Memory B cell (primary cell): ENCODE results near the gene APMAP.
"Not testable (repeated sequence)": the region's sequence is repeated elsewhere in the genome, so short reads cannot be mapped to it uniquely, and the experiment has no call there.

Source experiments
- ATAC-seq: fragments of 150-1000 bp; cut with Tn5 transposase; 2 replicates; pipeline ENCODE4 v1.10.0; 2021; ENCODE audit warnings: low read depth, mild to moderate bottlenecking, moderate library complexity
- DNase-seq, 2 donors: peaks; one replicate each; pipeline ENCODE4 v3.0.0; 2022; ENCODE audit warnings: low spot score in 2 of 2
- H3K27ac Mint-ChIP-seq: one replicate; pipeline ENCODE4 v1.8.0; 2022; ENCODE audit warnings: mild to moderate bottlenecking, moderate library complexity, mixed read lengths
- H3K27me3 Mint-ChIP-seq: one replicate; pipeline ENCODE4 v1.8.0; 2022; ENCODE audit warnings: mixed read lengths
- H3K36me3 Mint-ChIP-seq: one replicate; pipeline ENCODE4 v1.8.0; 2022; ENCODE audit warnings: mild to moderate bottlenecking, mixed read lengths
- H3K4me1 Mint-ChIP-seq: one replicate; pipeline ENCODE4 v1.8.0; 2022; ENCODE audit warnings: mixed read lengths
- H3K4me3 Mint-ChIP-seq: one replicate; pipeline ENCODE4 v1.8.0; 2022; ENCODE audit warnings: mild to moderate bottlenecking, moderate library complexity, mixed read lengths
- H3K9me3 Mint-ChIP-seq: one replicate; pipeline ENCODE4 v1.8.0; 2022; ENCODE audit warnings: mixed read lengths

Gene APMAP

GRCh38 chr20:24955045-24955444 is 37.5 kb downstream of the APMAP start:
- Mint-ChIP-seq H3K9me3 (no peaks in the 10 kb centered on the region), H3K4me1 (peaks cover 13% of the 10 kb centered on the region), H3K36me3 (peaks cover 5% of the 10 kb centered on the region), H3K27me3 (no peaks in the 10 kb centered on the region), H3K27ac (no peak overlapping the region), H3K4me3 (no peak overlapping the region)
- peak in 1 of 2 donors; percentile 7 for DNase-seq
- peak; percentile 75 for ATAC-seq

- ATAC-seq (no peak), DNase-seq (no peak)
- H3K27ac Mint-ChIP-seq = no peak overlapping the region
- H3K4me1 Mint-ChIP-seq = peaks cover 13% of the 10 kb centered on the region
- H3K9me3 Mint-ChIP-seq = no peaks in the 10 kb centered on the region
- no peaks in the 10 kb centered on the region for H3K27me3 Mint-ChIP-seq
- H3K36me3 Mint-ChIP-seq = peaks cover 3% of the 10 kb centered on the region
- no peak overlapping the region for H3K4me3 Mint-ChIP-seq
These were observed 38.0 kb downstream of the APMAP start for GRCh38 chr20:24954566-24954965.

- H3K36me3 Mint-ChIP-seq = peaks cover 3% of the 10 kb centered on the region
- peaks cover 13% of the 10 kb centered on the region for H3K4me1 Mint-ChIP-seq
- no peak for DNase-seq
- H3K9me3 Mint-ChIP-seq = no peaks in the 10 kb centered on the region
- no peaks in the 10 kb centered on the region for H3K27me3 Mint-ChIP-seq
- H3K4me3 Mint-ChIP-seq = no peak overlapping the region
- no peak for ATAC-seq
- H3K27ac Mint-ChIP-seq = peak overlapping the region; percentile 31
These were observed 38.4 kb downstream of the APMAP start for GRCh38 chr20:24954151-24954550.

- Mint-ChIP-seq H3K36me3 (no peaks in the 10 kb centered on the region), H3K27ac (peak overlapping the region; percentile 31), H3K27me3 (no peaks in the 10 kb centered on the region), H3K9me3 (no peaks in the 10 kb centered on the region), H3K4me1 (peaks cover 13% of the 10 kb centered on the region), H3K4me3 (no peak overlapping the region)
- no peak for DNase-seq
- ATAC-seq = no peak
These were observed 38.9 kb downstream of the APMAP start for GRCh38 chr20:24953621-24954133.

GRCh38 chr20:24953209-24953575 is 39.4 kb downstream of the APMAP start:
- ATAC-seq = no peak
- Mint-ChIP-seq H3K27me3 (peaks cover 4% of the 10 kb centered on the region), H3K4me3 (no peak overlapping the region), H3K36me3 (no peaks in the 10 kb centered on the region), H3K27ac (no peak overlapping the region), H3K9me3 (no peaks in the 10 kb centered on the region), H3K4me1 (peaks cover 13% of the 10 kb centered on the region)
- DNase-seq = no peak

- H3K4me3 Mint-ChIP-seq = no peak overlapping the region
- no peak overlapping the region for H3K27ac Mint-ChIP-seq
- H3K27me3 Mint-ChIP-seq = peaks cover 4% of the 10 kb centered on the region
- DNase-seq (no peak), ATAC-seq (no peak)
- peaks cover 3% of the 10 kb centered on the region for H3K9me3 Mint-ChIP-seq
- no peaks in the 10 kb centered on the region for H3K36me3 Mint-ChIP-seq
- peaks cover 13% of the 10 kb centered on the region for H3K4me1 Mint-ChIP-seq
These were observed 40.0 kb downstream of the APMAP start for GRCh38 chr20:24952376-24953208.

GRCh38 chr20:24951536-24952083 is 40.9 kb downstream of the APMAP start:
- no peak for ATAC-seq
- Mint-ChIP-seq H3K36me3 (peaks cover 2% of the 10 kb centered on the region), H3K4me1 (peaks cover 13% of the 10 kb centered on the region), H3K9me3 (peaks cover 6% of the 10 kb centered on the region), H3K4me3 (no peak overlapping the region), H3K27ac (no peak overlapping the region), H3K27me3 (peaks cover 4% of the 10 kb centered on the region)
- DNase-seq = no peak

GRCh38 chr20:24950836-24951525 is 41.6 kb downstream of the APMAP start:
- H3K27me3 Mint-ChIP-seq = peaks cover 4% of the 10 kb centered on the region
- H3K36me3 Mint-ChIP-seq = peaks cover 2% of the 10 kb centered on the region
- H3K9me3 Mint-ChIP-seq = peaks cover 6% of the 10 kb centered on the region
- DNase-seq (no peak), ATAC-seq (no peak)
- no peak overlapping the region for H3K27ac Mint-ChIP-seq
- H3K4me3 Mint-ChIP-seq = no peak overlapping the region
- H3K4me1 Mint-ChIP-seq = peaks cover 13% of the 10 kb centered on the region

GRCh38 chr20:24950128-24950835 is 42.3 kb downstream of the APMAP start:
- no peak for DNase-seq
- Mint-ChIP-seq H3K4me1 (peaks cover 10% of the 10 kb centered on the region), H3K36me3 (peaks cover 2% of the 10 kb centered on the region), H3K27ac (no peak overlapping the region), H3K27me3 (peaks cover 4% of the 10 kb centered on the region), H3K9me3 (peaks cover 12% of the 10 kb centered on the region), H3K4me3 (no peak overlapping the region)
- no peak for ATAC-seq

GRCh38 chr20:24949756-24950127 is 42.8 kb downstream of the APMAP start:
- H3K9me3 Mint-ChIP-seq = peaks cover 12% of the 10 kb centered on the region
- H3K4me1 Mint-ChIP-seq = peaks cover 6% of the 10 kb centered on the region
- H3K27ac Mint-ChIP-seq = no peak overlapping the region
- DNase-seq = no peak
- H3K4me3 Mint-ChIP-seq = no peak overlapping the region
- no peak for ATAC-seq
- peaks cover 4% of the 10 kb centered on the region for H3K27me3 Mint-ChIP-seq
- peaks cover 2% of the 10 kb centered on the region for H3K36me3 Mint-ChIP-seq

GRCh38 chr20:24948939-24949679 is 43.4 kb downstream of the APMAP start, which contains the start of gene CST7:
TSS of gene CST7 (plus strand) at chr20:24949269. CDS start at chr20:24949506, 237 bp downstream.
- Mint-ChIP-seq H3K9me3 (peaks cover 12% of the 10 kb centered on the region), H3K36me3 (peaks cover 4% of the 10 kb centered on the region), H3K4me1 (peaks cover 4% of the 10 kb centered on the region), H3K27ac (no peak within 1 kb of the TSS), H3K4me3 (no peak within 1 kb of the TSS), H3K27me3 (peaks cover 4% of the 10 kb centered on the region)
- ATAC-seq (no peak), DNase-seq (no peak)

- not testable (repeated sequence) for H3K27me3 Mint-ChIP-seq, H3K36me3 Mint-ChIP-seq, DNase-seq, ATAC-seq, H3K4me3 Mint-ChIP-seq, H3K4me1 Mint-ChIP-seq, H3K27ac Mint-ChIP-seq
- H3K9me3 Mint-ChIP-seq = peaks cover 13% of the 10 kb centered on the region
These were observed 44.1 kb downstream of the APMAP start for GRCh38 chr20:24948396-24948938.

GRCh38 chr20:24946376-24946775 is 46.2 kb downstream of the APMAP start:
- H3K36me3 Mint-ChIP-seq, H3K4me1 Mint-ChIP-seq, ATAC-seq, H3K4me3 Mint-ChIP-seq, DNase-seq, H3K27me3 Mint-ChIP-seq, H3K27ac Mint-ChIP-seq: not testable (repeated sequence)
- peaks cover 18% of the 10 kb centered on the region for H3K9me3 Mint-ChIP-seq
